Kidney glomerular epithelial cell (primary cell): ENCODE results near the gene ARFRP1.
"Not testable (repeated sequence)": the region's sequence is repeated elsewhere in the genome, so short reads cannot be mapped to it uniquely, and the experiment has no call there.

Source experiments
- DNase-seq: peaks from one replicate; lab custom pipeline; 2025; lab: John Stamatoyannopoulos, UW

The ARFRP1 gene

DNA sequence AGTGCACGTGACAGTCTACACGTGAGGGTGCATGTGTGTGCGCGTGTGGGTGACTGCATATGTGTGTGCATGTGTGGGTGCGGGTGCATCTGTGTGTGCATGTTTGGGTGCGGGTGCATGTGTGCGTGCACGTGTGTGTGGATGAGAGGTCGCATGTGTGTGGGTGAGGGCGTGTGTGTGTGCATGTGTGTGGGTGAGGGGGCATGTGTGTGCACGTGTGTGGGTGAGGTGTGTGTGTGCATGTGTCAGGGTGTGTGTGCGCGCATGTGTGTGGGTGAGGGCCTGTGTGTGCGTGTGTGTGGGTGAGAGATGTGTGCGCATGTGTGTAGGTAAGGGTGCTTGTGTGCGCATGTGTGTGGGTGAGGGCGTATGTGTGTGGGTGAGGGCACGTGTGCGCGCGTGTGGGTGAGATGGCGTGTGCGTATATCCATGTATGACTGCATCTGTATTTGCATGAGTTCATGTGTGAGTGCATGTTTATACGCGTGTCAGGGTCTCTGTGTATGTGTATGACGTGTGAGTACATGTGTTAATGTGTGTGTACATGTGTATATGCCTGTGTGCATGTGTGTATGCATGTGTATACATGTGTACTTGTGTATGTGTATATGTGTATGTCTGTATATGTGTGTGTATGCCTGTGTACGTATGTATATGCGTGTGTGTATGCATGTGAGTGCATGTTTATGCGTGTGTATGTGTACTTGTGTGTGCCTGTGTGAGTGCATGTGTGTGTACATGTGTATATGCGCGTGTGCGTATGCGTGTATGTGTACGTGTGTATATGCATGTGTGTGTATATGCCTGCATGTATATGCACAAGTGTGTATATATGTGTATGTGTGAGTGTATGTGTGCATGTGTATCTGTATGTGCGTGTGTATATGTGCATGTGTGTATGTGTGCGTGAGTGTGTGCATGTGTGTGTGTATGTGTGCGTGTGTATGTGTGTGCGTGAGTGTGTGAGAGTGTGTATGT is 24.6 kb upstream of the ARFRP1 start:
- no peak for DNase-seq

DNA sequence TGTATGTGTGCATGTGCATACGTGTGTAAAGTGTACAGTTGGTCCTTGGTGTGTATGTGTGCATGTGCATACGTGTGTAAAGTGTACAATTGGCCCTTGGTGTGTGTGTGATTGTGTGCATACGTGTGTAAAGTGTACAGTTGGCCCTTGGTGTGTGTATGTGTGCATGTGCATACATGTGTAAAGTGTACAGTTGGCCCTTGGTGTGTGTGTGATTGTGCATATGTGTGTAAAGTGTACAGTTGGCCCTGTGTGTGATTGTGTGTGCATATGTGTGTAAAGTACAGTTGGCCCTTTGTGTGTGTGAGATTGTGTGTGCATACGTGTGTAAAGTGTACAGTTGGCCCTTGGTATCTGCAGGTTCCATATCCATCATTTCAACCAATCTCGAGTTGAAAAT is 23.6 kb upstream of the ARFRP1 start:
- no peak for DNase-seq

DNA sequence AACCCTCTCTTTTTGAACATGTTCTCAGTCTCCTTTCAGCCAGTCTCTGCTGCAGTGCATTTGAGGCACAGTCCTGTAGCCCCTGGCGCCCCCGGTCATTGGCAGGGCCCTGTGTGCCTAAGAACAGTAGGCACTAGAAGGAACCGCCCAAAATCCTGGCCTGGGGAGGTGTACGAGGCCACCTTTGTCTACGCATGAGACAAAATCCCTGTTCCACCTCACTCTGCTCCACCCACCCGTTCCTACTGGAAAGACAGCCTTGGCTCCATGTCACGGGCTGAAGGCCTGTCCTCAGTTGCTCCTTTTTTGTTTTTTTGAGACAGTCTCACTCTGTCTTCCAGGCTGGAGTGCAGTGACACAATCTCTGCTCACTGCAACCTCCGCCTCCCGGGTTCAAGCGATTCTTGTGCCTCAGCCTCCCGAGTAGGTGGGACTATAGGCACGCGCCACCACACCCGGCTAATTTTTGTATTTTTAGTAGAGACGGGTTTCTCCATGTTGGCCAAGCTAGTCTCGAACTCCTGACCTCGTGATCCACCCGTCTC is 22.5 kb upstream of the ARFRP1 start:
- not testable (repeated sequence) for DNase-seq

DNA sequence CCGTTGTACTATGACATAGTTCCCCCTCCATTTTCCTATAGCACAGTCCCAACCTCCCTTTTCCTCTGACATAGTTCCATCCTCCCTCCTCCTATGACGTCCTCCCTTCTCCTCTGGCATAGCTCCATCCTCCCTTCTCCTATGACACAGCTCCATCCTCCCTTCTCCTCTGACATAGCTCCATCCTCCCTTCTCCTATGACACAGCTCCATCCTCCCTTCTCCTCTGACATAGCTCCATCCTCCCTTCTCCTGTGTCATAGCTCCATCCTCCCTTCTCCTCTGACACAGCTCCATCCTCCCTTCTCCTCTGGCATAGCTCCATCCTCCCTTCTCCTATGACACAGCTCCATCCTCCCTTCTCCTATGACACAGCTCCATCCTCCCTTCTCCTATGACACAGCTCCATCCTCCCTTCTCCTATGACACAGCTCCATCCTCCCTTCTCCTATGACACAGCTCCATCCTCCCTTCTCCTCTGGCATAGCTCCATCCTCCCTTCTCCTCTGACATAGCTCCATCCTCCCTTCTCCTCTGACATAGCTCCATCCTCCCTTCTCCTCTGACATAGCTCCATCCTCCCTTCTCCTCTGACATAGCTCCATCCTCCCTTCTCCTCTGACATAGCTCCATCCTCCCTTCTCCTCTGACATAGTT is 15.3 kb upstream of the ARFRP1 start:
- not testable (repeated sequence) for DNase-seq

DNA sequence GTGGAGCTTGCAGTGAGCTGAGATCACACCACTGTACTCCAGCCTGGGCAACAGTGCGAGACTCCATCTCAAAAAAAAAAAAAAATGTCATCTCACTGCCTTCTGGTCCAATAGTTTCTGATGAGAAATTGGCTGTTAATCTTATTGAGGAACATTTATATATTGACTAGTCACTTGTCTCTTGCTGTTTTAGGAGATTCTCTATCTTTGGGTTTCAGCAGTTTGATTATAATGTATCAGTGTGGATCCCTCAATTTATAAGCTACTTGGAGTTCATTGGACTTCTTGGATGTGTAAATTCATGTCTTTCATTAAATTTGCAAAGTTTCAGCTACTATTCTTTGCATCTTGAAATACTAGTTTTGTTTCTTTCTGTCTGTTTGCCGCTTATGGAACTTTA is 11.2 kb upstream of the ARFRP1 start:
- DNase-seq, result no peak

DNA sequence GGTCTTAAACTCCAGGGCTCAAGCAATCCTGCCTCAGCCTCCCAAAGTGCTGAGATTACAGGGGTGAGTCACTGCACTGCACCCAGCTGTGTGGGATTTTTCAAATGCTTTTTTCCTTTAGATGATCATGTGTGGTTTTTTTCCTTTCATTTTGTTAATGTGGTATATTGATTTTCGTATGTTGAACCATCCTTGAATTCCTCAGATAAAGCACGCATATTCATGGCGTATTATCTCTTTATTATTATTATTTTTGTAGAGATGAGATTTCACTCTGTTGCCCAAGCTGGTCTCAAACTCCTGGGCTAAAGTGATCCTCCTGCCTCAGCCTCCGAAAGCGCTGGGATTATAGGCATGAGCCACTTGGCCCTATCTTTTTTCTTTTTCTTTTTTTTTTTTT is 7.1 kb upstream of the ARFRP1 start:
- no peak for DNase-seq

DNA sequence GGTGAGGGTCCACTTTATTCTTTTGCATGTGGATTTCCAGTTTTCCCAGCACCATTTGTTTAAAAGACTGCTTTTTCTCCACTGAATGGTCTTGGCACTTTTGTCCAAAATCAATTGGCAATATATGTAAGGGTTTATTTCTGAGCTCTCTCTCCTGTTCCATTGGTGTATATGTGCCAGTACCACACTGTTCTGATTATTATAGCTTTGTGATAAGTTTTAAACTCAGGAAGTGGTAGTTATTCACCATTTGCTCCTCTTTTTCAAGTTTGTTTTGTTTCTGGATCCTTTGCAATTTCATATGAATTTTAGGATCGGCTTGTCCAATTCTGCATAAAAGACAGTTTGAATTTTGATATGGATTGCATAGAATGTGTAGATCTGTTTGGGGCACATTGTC is 4.4 kb upstream of the ARFRP1 start:
- no peak for DNase-seq

DNA sequence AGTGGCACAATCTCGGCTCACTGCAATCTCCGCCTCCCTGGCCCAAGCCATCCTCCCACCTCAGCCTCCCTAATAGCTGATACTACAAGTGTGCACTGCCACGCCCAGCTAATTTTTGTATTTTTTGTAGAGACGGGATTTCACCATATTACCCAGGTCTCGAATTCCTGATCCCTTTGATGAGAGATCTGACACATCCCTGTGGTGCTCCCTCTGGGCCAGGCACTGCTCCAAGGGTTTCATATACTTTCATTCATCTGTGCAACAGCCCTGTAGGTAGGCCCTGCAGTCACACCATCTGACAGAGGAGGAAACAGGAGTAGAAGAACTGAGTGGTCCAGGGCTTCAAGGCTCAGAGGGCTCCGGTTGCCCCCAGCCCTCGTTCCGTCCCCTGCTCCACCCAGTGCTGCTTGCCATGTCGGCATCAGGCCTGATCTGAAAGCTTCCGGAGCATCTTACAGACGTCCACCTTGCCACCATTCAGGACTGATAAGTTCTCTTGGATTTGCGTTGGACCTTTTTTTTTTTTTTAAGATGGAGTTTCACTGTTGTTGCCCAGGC is 3.4 kb upstream of the ARFRP1 start:
- no peak for DNase-seq

DNA sequence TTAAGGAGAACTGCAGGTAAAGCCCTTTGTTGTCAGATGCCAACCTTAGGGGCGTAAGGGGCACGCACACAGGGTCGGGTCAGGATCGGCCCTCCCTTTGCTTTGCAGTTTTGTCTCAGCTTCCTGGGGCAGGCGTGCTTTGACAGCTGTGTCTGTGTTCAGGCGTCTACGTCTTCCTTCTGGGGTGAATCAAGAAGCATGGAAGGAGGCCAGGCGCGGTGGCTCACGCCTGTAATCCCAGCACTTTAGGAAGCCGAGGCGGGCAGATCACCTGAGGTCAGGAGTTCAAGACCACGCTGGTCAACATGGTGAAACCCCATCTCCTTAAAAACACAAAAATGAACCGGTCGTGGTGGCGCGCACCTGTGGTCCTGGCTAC is 1.4 kb upstream of the ARFRP1 start:
- no peak for DNase-seq

DNA sequence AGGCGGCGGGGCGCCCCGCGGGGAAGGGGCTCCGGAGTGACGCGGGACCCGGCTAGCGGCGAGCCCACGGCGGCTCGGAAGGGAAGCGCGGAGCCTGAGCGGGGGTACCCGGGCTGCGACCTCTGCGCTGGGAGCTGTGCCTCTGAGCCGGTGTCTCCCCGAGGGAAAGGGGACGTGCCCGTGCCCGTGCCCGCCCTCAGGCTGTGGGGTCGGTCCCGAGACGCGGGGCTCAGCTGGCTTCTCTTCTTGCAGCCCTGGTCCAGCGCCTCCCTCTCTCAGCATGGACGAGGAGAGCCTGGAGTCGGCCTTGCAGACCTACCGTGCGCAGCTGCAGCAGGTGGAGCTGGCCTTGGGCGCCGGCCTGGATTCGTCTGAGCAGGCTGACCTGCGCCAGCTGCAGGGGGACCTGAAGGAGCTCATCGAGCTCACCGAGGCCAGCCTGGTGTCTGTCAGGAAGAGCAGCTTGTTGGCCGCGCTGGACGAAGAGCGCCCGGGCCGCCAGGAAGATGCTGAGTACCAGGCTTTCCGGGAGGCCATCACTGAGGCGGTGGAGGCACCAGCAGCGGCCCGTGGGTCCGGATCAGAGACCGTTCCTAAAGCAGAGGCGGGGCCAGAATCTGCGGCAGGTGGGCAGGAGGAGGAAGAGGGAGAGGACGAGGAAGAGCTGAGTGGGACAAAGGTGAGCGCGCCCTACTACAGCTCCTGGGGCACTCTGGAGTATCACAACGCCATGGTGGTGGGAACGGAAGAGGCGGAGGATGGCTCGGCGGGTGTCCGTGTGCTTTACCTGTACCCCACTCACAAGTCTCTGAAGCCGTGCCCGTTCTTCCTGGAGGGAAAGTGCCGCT is 749 bp upstream of the ARFRP1 start:
- no peak for DNase-seq

DNA sequence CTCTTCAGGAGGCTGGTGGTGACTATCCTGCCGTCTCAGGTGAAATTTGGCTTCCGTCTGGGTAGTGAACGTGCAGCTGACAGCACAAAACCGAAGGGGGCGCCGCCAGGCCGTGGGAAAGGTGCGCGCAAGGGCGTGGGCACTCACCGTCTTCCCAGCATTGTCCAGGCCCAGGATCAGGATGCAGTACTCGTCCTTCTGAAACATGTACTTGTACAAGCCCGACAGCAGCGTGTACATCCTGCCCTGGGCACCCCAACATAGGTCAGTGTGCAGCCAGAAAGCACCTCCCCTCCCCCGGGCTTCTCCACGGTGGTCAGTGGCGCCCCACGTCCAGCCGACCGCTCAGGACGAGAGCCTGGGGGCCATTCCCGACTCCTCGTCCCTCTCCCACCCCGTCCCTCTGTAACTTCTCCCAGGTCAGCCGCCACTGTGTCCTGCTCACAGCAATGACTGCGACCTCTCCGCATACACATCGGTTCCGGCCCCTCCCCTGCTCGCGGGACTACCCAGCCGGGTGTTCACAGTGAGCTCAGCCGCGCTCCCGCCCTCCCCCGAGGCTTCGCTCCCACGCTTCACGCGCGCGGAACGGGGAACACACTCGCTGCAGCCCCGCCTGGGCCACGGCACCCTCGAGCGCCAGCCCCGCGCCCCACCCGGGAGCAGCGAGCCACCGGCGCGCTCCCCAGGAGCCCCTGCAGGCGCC is 771 bp downstream of the ARFRP1 start:
- no peak for DNase-seq

DNA sequence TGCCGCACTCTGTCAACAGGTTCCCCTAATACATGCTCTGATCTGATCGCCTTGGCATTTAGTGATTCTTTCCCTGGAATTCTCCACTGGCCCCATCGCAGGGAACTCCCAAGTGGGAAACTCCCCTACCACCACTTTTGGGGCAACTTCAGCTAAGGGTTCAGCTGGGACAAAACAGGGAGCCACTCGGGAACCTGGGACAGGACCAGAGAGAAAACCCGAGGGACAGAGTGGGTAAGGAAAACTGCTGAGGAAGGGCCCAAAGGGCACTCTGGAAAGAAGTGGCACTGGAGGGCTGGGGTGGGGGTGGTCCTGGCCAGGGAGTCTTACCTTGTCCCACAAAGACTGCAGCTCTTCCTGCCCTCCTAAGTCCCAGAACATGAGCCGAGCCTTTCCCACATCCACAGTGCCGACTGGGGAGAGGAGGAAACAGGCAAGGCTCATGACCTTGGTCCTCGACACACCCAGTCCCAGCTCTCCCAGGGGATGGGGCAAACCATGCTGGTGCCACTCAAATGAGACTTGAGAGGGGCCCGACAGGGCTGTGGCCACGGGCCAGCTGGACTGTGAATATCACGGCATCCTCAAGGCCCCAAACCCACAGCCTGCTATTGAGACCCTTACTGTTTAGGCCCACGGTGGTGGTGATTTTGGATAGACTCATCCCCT is 1.6 kb downstream of the ARFRP1 start:
- DNase-seq, result no peak

DNA sequence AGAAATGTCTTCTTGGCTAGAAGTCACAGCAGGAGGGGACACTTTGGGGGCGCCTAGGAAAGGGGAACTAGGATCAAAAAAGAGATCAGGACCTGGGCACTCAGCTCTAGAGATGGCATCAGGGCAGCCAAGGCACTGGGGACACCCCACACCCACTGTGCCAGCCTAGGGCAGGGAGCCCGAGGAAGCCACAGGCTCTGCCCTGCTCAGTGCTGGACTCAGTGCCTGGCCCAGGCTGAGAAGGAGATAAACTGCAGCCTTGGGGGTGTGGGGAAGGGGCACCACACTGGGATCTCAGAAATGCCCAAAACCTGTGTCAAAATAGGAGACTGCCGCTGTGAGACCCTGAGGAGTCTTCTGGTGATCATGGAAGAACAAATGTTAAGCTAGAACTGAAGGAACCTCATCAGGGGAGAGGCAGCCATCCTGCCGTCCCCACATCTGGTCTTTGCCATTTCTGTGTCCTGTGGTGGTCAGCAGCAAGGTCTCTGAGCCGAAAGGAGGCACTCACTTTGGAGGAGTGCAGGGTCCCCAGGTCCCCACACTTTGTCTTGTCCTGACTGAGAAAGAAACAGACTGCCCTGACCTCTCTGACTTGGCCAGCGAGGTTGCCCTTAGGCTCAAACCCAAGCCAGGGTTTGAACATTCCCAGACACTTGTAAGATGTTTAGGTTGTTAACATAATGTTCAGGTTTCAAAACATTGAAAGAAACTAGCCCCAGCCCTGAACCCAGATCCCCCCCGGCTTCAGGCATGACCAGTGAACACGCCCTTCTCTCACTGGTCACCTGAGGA is 2.3 kb downstream of the ARFRP1 start:
- DNase-seq, result no peak

DNA sequence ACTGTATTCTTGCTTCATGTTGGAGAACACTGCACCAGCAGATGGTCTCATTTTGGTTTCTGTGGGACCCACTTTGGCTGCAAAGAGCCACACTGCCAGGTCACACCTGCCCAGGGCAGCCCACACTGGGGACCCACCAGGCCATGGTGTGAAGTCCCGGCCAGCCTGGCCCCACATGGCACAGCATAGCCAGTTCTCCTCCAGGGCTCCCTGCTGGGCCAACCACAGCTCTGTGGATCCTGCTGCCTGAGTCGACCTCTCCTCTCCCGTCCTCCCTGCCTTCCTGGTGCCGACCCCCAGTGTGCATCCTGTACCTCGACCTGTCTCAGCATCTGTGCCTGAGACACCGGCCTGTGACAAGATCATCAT is 3.0 kb downstream of the ARFRP1 start:
- no peak for DNase-seq

DNA sequence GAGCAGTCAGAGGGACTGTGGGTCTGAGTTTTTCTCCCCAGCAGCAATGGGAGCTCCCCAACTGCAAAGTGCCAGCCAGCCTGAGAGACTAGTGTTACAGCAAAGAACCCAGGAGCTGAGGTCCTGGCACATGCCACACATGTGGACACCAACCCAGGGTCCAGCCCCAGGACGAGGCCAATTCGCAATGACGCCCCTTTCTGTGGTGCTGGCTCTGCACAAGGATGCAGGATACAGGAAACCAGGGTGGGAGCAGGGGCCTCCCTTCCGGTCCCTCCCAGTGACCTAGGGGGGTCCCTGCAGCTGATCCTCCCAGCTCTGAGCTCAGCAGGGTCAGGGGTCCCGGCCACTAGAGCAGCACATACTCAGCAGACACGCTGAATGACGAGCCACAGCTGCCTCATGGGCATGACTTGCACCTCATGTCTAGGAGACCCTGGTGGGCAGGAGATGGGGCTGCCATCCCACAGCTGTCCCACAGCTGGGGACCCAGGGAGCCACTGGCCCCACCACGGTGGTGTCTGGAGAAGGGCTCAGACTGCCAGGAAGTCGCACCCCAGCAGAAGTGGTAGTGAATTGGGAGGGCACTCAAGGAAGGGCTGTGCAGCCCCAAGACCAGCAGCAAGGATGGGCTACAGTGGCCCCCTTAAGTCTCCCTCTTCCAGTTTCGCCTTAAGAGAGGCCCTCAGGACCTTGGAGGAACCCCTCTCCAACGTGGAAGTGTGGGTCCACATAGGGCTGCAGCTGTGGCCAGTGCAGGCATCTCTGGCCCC is 3.6 kb downstream of the ARFRP1 start:
- no peak for DNase-seq

DNA sequence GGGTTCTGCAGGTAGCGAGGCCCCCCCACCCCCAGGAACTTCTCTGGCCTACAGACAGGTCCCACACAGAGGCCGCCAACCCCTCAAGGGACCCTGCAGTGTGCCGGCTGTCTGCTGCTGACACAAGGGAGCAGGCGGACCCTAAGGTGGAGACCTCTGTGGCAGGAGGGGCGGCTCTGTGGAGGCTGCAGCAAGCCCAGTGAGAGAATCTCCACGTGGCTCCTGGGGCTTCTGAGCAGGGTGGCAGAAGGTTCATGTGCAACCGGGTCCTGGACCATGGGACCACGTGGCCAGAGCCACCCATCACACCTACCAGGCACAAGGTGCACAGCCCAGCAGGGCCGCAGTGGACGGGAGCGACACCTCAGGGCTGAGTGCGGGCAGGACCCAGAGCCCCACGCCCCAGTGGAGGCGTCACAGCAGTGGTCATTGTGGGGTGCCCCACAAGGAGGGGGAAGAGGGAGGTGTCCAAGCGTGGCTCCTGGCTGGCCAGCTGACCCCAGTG is 4.3 kb downstream of the ARFRP1 start:
- no peak for DNase-seq

DNA sequence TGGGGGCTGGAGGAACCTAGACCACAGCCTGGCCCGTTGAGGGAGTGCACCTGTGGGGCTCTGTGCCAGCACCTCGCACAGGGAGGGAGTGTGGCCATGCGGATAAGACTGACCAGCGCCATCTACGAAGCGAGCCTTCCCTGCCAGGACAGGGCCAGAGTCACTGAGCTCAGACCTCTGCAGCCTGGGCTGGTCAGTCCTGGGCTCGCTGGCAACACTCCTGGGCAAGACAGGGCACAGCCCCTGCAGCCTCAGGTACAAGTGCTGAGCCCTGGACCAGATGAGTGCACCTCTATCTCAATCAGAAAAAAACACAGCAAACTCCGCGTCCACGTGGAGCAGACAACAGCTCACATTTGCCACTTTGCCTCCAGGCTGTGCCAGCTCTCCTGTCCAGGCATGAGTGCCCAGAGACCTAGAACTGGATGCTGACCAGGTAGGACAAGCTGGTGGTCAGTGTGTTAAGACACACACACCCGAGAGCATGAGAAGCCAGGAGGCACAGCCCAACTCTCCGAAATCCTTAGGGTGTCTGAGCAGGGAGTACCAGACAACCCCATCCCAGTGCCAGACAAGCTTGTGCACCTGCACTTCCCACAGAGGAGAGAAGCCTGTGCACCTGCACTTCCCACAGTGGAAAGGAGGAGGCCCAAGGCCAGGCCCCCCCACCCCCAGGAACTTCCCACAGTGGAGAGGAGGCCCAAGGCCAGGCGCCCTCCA is 4.9 kb downstream of the ARFRP1 start:
- DNase-seq, result no peak

DNA sequence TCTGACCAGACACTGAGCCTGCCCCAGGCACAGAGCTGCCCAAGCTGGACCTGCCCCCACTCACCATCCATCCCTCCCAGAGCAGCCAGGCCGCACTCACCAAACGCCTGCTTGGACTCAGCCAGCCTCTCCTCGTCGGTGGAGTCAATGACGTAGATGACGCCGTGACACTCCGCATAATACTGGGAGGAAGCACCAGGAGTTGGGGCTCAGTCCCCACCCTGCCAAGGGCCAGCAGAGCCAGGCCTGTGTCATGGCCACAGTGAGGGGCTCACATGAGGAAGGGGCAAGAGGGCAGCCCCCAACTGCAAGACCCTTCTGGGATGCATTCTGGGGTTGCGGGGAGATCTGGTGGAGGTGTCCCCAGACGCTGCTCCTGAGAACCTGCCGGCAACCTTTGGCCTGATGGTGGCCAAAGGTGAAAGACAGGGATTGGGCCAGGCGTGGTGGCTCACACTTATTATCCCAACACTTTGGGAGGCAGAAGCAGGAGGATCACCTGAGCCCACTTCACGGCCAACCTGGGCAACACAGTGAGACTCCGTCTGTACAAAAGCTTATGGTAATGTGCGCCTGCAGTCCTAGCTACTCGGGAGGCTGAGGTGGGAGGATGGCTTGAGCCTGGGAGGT is 5.6 kb downstream of the ARFRP1 start:
- DNase-seq, result no peak
